ENCODE measurements around the gene ATP9A.

GRCh38 chr20:51790256-51790655, 22.1 kb upstream of the ATP9A start:
- TF ChIP-seq USF1 (IDR thresholded peaks at IDR 0.05; ENCODE audit: borderline replicate concordance, low read depth) = no peak
- no peak for TF ChIP-seq TCF12 (IDR thresholded peaks at IDR 0.05)
- TF ChIP-seq TAF1 (IDR thresholded peaks at IDR 0.05; ENCODE audit: borderline replicate concordance, low read depth, low read length) = no peak
- TF ChIP-seq RFX5 (IDR thresholded peaks at IDR 0.05; ENCODE audit: low read length) = no peak
